Measurements from ENCODE around the gene DAPK2.
A peak's percentile ranks its signal among the peaks of the same experiment; 100 is the strongest.

The DAPK2 gene

DNA sequence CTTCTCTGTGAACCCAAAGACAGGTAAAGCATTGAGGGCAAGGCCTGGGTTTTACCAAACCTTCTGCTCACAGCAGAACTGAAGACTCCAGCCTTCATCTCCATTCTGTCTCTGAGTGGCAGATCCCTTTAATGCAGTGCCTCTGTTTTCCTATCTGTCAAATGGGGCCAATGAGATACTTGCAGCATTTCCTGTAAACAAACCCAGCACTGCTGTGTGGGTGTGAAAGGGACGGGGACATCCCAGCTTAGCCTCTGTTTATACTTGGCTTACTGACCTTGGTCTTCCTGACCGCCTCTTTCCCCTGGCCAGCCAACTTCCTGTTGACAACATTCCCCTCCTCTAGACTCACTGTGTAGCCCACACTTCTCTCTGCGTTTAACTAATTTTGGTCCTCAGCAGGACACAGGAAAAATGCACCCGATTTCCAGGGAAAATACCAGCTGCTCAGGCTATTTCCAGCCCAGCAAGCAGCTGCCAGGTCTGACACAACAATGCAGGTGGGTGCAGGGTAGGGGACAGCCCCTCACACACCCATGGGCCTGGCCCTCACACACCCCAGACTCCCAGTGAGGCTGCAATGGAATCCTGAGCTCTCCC is 106.7 kb downstream of the DAPK2 start:
- peak; percentile 51 for DNase-seq

DNA sequence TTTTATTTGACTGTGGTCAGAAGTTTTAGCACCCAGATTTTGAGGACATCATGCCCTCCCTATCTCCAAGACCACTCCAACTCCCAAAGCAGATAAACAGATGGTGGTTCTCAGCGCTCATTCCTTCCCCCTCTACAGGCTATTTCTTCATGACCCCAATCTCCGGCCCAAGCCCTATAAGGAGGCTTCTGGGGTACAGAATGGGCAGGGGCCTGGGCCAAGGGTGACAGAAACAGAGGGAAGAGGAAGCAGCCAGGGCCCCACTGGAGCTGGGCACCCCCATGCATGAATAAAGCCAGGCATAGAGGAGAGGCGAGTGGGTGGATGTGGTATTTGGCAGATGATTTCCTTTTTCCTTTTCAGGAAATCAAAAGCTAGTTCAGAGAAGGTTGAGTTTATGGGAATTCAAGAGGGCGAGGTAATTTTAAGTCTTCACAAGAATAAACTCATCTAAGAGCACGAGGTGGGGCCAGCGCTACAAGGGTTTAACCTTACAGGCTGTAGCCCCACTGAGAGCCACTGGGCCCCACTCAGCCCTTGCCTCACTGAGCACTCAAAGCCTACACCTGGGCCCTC is 107.7 kb downstream of the DAPK2 start:
- DNase-seq = no peak

DNA sequence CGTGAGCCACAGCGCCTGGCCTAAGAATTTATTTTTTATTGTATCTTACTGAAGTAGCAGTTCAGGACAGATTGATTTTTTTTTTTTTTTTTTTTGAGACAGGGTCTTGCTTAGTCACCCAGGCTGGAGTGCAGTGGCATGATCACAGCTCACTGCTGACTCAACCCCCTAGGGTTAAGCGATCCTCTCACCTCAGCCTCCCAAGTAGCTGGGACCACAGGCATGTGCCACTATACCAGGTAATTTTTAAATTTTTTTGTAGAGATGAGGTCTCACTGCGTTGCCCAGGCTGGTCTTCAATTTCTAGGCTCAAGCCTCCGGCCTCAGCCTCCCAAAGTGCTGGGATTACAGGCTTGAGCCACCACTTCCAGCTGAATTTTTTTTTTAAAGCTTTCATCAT is 112.8 kb downstream of the DAPK2 start:
- DNase-seq = no peak

DNA sequence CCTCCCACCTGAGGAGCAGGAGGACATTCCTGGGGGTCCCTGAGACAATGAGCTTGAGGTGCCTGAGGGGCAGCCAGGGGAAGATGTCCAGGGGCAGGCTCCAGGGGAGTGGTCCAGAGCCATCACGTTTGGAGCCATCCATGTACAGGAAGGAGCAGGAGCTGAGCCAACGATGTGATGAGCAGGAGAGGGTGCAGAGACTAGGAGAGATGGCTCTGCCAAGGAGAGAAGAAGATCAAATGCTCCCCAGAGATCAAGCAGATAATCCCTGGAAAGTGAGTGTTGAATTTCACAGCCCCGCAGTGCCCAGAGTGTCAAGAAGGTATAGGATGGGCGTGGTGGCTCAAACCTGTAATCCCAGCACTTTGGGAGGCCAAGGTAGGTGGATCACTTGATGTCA is 114.7 kb downstream of the DAPK2 start:
- no peak for DNase-seq

DNA sequence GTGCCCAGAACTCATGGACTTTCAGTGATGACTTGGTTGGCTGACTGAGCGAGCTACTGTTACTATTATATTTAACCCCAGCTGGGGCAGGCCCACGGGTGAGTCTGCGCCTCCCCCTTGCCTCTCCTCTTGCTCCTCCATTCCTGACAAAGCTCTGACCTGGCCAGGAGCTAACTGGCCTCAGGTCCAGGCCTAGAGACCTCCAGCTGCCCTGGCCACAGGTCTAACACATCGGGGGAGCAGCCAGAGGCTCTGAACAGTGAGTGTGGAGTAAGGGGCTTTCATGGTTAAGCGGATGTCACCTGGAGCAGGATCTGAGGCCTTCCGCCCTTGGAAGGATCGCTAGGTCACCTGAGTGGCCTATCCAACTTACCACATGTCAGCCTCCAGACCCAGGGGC is 116.3 kb downstream of the DAPK2 start:
- no peak for DNase-seq

DNA sequence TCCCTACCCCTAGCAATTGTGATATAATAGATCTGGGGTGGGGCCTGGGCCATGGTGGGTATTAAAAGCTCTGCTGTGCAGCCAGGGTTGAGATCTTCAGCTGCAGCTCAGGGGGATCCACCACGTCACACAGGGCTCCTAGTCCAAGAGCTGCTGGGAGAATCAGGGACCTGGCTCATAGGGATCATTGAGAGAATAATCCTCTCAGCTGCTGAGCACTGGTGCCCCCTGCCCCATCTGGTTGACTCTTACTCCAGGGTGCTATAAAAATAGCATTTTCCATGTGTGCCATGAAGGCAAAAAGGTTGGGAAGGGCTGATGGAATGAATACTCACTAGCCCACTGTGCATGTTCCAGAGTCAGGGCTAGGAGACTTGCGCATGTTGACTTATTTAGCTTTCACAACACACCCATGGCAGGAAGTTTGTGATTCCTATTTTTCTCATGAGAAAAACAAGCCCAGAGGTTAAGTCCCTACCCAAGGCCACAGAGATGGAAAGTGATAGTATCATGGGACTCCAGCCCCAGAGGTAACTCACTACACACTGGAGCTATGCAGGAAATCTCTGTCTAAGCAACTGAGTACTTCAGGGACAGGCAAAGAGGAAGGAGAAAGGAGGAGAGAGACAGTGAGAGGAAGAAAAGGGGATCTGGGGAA is 118.0 kb downstream of the DAPK2 start:
- no peak for DNase-seq

DNA sequence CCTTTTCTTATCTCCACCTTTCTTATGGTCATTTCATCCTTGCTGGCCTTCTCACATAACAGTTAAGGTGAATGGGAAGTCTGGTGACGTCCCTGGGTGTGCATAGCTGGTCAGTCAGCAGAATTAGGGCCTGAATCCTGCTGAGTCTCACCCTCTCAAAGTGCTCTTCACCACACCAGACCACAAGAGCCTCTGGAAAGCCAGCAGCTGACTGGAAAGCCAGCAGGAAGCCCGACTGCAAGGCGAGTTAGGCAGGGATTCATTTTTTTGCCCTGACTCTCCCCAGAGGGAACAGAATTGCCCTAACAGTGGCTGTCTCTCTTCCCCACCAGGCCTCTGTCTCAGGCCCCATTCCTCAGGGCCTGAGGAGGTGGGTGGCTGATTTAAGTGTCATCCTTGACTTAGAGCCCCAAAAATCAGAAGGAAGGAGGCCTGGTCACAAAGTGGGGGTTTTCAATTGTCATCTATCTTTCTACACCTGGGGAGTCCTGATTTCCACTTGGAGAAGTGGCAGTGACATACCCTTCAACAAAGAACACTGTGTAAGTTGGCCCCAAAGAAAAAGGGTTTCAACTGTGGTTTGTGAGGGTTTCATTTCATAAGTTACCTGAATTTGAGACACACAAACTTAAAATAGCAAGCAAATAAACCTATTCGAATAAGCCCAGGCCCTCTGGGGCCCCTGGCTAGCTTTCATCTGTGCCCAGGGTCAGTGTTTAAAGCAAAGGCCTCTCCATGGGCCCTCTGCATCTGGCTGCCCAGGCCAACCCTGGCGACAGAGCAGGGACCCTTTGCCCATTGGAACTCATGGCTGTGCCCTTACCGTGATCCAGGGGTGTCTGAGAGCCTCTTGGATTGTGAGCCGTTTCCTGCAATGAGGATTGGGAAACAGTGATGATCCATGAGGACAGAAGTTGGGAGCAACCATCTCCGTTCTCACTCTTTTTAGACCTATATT is 122.0 kb downstream of the DAPK2 start:
- DNase-seq = no peak

DNA sequence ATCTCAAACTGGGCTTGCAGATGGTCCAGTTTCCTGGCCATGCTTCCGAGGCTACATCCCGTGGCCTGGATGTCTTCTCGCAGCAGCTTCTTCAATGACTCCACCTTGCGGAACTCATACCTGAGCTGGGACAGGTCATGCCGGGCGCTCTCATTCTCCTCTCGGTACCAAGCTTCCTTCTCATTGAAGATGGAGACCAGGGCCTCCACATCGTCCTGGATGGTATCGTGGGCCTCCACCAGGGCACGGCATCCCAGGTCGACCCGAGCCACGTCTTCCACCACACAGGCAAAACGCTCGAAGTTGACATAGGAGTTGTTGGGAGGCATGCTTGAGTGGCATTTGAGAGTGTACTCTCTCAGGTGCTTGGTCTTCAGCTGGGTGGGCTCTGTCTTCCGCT is 123.4 kb downstream of the DAPK2 start:
- no peak for DNase-seq

DNA sequence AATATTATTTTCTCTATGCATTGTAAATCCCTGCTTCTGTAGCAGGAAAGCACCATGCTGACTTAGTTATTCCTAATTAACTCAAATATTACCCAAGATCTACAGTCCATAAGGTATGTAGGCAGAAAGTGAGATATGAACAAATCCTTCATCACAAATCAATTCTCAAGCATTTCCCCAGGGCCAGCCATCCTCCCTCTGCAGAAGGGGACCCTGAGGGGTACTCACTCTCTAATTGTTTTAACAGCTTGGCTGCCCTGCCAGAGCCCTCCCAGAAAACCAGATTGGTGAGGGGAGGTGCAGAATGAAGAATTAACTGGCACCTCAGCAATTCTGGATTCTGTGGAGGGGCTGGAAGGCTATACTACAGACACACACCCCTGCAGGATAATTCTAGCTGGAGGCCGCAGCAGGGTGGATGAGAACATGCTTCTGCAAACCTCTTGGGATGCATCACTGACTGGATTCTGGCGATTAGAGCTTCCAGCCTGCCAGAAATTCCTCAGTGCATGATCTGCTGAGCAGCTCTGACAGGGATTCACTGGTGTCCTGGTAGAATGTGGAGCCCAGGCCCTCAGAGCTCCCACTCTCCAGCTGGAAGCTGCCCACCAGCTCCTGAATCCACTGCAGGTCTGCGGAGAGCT is 123.9 kb downstream of the DAPK2 start:
- no peak for DNase-seq

DNA sequence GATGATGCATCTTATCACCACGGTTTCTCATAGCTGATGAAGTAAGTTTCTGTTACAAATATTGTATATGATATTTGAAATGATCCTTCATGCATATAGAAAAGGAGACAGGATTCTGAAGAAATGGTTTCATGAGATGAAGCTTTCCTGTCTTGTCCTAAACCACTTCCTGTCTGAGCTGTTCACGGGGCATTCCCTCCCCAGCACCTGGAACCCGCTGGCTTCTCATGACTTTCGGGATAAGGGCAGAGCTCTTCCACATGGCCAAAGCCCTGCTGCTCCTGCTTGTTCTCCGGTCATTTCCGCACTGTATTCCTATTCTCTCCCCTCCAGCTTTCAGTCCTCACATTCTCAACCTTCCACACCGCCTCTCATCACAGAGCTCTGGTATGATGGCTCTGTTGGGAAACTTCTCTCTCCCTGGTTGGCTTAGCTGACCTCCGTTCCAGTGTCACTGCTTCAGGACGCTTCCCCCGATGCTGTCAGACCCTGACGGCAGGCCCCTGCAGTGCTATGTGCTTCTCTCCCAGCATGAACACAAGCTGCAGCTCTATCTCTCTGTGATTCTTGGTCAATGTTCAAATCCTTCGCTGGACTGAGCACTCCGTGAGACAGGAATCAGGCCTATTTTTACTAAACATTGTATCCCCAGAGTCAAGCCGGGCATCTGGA is 125.6 kb downstream of the DAPK2 start:
- DNase-seq = no peak

DNA sequence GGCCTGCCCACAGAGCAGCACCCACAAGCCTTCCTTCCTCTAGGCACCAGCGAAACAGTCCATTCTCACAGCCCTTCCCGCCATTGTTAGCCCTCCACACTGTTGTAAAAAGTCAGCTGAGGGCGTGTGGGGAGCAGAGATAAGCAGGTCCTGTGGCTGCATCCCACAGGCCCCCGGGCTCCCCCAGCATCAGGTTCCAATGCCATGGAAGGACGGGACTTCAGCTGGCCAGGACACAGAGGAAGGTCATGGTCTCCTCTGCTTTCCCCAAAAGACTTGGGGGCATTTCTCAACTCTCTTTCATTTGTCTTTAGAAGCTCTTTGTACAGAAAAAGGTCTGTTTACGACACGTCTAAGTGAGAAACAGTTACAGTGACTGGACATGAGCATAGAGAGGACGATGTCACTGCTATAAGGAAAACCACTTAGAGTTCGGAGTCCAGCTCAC is 127.4 kb downstream of the DAPK2 start:
- DNase-seq = no peak

DNA sequence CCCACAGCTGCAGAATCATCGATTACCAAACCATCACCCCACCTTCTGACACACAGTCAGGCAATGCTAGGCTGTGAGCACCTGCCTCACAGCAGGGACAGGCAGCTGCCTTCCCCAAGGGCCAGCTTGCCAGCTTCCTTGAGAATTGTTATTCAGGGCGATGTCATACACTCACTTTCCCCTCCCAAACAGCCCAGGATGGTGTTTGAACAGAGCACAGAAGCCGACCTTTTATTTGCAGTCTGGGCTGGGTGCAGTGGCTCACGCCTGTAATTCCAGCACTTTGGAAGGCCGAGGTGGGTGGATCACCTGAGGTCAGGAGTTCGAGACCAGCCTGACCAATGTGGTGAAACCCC is 128.0 kb downstream of the DAPK2 start:
- no peak for DNase-seq

DNA sequence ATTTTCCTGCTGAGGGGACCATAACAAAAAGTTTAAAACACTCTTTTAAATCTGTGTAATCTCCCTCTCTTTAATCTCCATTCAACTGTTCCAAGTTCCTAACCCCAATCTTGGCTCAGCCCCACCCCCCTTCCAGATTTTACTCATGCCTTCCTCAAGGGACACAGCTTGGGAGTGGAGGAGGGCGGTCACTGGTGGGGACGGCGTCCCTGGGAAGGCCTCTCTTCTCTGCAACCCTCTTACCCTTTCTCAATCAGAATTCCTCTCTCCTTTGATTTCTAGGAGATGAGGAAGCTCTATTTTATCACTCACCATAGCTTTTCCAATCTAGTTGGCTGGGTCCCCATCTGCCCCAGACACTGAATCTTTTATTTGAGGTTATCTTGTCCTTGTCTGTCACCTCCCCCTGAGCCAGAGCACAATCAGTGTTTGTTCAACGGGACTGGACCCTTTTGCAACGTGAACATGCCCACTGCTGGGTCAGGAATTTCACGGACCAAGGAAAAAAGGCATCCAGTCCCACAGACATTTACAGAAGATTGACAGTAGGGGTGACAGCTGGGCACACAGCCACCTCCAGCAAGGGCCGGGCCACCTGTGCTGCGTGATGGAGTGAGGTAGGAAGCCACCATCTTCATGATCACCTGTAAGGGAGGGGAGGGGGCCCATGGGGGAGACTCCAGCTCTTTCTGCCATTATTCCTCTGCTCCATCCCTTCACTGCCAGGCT is 128.5 kb downstream of the DAPK2 start:
- DNase-seq = no peak

DNA sequence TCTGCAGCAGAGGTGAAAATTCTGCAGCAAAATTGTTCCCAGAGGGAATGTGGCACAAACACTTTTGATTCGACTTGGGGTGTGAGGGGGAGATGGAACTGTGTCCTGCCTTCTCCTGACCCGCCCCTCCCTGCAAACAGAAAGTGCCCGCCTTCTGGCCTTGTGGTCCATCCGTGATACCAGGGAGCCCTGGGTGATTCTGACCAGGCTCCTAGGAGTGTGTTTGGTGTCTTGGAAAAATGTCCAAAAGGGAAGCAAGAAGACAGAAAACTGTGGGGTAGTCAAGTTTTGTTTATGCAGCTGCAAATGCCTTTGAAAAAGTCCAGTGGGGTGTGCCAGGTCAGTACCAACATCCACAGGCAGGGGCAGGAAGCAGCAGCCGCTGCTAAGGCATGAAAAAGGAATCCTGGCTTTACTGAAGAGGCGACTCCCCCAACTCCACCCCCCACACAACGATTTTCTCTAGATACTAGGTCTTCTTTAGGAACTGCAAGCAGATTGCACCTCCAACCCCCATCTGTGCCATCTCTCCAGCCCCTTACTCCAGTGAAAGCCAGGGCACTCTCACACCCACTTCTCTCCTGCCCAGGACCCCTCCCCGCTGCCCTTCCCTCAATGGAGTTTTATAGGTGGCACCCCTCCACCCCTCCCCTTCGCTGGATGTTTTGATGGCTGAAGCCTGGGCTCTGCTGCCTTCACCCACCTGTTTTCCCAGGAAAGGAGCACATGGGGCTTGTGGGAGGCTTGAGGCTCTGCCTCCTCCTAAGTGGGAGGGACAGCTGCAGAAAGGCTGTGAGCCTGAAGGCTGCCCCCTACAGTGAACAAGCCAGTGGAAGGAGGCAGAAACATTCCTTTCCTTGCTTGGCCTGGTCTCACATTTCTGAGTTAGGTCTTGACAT is 130.2 kb downstream of the DAPK2 start:
- no peak for DNase-seq

DNA sequence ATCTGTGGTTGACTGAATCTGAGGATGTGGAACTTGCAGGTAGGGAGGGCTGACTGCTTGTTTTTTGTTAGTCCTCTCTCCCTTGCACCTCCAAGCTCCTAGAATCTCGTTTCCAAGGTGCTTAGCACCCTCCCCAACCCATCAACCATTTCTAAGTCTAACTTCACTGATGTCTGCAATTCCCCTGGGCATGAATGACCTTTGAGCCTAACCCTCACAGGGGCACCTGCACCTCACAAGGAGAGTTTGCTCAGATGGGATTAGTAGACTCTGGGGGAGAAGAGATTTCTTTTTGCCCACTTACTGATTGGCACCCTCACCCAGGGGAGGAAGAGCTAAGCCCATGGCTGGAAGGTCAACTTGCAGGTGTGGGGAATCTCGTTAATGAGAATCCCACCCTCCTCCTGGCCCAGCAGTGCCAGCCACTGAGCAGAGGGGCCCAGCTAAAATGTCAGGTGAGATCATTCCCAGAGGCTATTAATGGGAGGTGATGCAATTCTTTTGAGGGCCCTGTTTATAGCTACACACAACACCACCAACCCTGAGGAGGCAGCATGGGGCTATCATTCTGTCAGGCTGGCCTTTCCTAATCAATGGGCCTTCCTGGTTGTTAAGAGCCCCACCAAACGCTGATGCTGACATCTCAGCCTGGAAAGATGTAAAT is 130.9 kb downstream of the DAPK2 start:
- no peak for DNase-seq

DNA sequence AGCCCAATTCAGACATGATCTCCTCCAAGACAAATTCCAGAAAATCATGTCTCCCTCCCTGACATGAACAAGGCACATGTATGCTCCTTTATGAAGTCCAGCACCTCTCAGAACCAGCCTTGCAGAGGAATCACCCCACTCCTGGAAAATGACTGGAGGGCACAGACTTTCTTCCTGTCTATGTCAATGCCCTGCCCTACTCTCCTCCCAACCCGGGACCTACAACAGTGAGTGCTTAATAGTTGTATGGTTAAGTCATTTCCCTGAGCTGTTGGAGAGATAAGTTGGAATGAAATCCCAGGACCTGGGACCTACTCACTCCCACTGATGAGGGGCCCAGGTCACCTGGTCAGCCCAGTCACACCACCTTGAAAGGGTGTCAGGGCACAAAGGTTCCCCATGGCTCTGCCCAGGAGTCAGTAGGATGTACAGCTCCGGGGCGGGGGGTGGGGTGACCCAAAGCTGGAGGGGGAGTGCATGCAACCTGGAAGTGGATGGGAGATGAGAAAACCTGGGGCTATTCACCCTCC is 132.4 kb downstream of the DAPK2 start:
- DNase-seq = no peak

DNA sequence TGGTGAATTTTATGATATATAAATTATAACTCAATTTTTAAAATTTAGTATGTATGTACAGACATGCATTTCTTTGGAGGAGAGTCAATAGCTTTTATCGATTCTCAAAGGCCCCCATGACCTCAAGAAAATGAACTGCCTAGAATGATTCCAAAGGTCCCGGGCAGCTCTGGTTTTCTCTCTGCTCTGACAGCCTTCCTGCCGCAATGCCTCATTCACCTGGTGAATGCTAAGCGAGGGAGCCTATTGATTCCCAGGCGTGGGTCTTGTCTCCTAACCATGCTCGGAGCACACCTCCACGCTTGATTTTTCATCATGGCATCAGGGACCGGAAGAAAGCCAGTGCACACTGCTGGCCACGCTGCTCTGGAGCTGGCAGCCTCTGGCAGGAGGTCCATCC is 132.9 kb downstream of the DAPK2 start:
- no peak for DNase-seq

DNA sequence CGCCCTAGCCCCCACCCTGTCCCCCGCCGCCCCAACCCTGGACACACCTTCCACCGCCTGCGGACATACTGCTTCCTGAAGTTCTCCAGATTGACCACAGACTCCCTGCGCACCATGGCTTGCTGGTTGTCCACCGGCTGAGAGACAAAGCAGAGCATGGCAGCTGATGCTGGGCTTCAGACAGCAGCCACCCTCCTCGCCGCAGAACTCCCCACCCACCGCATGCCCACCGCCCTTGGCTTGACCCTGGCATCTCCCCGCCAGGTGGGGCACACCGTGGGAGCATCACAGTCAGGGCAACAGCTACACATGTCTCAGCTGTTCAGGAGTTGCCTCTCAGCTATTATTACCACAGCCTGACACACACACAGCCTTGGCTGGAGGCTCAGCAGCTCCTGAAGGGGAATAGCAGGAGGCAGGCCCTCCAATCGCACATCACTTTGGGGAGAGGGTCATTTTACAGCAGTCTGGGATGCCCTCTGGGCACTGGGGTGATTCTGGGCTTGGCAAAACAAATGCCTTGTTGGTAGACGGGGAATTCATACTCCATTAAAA is 134.1 kb downstream of the DAPK2 start:
- DNase-seq = no peak

DNA sequence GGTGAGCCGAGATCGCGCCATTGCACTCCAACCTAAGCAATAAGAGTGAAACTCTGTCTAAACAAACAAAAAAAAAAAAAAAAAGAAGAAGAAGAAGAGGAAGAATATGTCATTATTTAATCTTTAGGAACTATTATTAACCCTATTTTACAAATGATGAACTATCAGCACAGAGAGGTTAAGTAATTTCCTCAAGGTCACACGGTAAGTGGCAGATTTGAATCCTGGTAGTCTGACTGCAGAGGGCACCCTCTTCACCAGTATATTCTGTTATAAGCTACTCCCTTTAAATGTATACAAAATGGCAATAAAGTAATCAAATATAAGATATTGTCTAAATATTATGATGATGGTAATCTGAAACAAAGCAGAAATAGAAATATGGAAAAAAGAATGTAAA is 135.1 kb downstream of the DAPK2 start:
- DNase-seq = no peak

All from CD4-positive, alpha-beta T cell treated with Interleukin-17A for 1 hour (primary cell).